ENCODE measurements around the gene CD86.
"Not testable (repeated sequence)": the region's sequence is repeated elsewhere in the genome, so short reads cannot be mapped to it uniquely, and the experiment has no call there.

CD86 gene

DNA sequence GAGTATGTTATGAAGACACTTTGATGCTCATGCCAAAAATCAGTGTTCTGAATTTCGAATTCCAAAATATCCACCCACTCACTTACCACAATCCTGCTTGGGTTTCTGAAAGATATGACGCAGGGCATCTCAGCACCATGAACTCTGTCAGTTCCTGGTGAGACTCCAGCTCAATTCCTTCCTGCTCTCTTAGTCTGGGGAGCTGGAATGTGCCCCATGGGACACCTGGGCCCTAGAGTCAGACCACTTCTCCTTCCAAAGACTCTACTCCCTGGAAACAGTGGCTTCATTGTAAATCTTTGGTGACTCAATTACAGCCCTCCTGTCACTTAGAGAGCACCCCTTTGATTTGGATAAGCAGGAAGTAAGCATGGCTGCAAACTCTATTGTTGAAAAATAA, 50.5 kb downstream of the CD86 start:
- DNase-seq (ENCODE audit: insufficient read length, low spot score) (no peak), FAIRE-seq (no peak)
- TF ChIP-seq POLR2A (IDR thresholded peaks at IDR 0.05; ENCODE audit: low read depth, low read length): no peak

DNA sequence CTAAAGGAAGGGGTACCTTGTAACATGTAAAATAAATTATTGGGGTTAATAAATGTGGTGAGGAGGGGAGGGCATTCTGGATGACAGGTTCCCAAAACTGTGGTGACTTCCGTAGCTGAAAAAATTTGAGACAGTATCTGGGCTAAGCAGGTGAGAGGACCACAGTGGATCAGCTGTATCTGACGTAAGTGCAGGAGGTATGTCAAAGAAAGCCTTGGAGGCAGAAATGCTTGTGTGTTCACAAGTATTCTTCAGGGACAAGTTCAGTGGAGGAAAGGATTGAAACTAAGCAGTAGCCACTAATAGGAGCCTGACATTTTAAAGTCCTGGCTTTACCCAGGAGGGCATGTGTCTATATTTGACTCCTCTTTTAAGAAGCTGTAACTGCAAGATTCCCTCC, 52.0 kb downstream of the CD86 start:
- DNase-seq (ENCODE audit: insufficient read length, low spot score) (no peak), FAIRE-seq (no peak)
- TF ChIP-seq POLR2A (IDR thresholded peaks at IDR 0.05; ENCODE audit: low read depth, low read length): no peak

DNA sequence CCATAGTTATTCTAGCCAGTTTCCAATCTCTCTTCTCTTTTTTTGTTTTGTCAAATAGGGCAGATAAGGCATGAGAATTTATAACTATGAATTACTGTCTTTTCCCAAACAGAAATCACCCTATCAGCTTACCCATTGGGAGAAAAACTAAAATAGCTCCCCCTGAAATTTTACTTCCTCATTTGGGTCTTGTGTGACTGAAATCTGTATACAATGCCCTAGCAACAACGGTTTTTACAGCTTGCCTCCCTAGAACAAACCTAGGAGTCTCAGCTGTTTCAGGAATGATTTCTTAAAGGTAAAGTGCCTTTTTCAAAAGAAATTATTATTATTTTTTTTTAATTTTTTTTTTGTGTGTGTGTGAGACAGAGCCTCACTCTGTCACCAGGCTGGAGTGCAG, 56.8 kb downstream of the CD86 start:
- TF ChIP-seq POLR2A (IDR thresholded peaks at IDR 0.05; ENCODE audit: low read depth, low read length): no peak
- no peak for FAIRE-seq

GRCh38 chr3:122112754-122113153, 57.6 kb downstream of the CD86 start:
- FAIRE-seq: no peak
- DNase-seq (ENCODE audit: insufficient read length, low spot score): no peak
- TF ChIP-seq POLR2A (IDR thresholded peaks at IDR 0.05; ENCODE audit: low read depth, low read length): no peak

More for the DNA sequence above, 56.8 kb downstream of the CD86 start:
- DNase-seq (ENCODE audit: insufficient read length, low spot score): no peak

GRCh38 chr3:122123850-122124249, 68.7 kb downstream of the CD86 start:
- DNase-seq (ENCODE audit: insufficient read length, low spot score): no peak
- no peak for FAIRE-seq
- TF ChIP-seq POLR2A (IDR thresholded peaks at IDR 0.05; ENCODE audit: low read depth, low read length): no peak

GRCh38 chr3:122132949-122133540, 77.9 kb downstream of the CD86 start:
- no peak for TF ChIP-seq POLR2A (IDR thresholded peaks at IDR 0.05; ENCODE audit: low read depth, low read length)
- no peak for DNase-seq (ENCODE audit: insufficient read length, low spot score)
- no peak for FAIRE-seq

- DNase-seq (ENCODE audit: insufficient read length, low spot score): no peak
- TF ChIP-seq POLR2A (IDR thresholded peaks at IDR 0.05; ENCODE audit: low read depth, low read length): no peak
- FAIRE-seq: no peak
These were observed 91.3 kb downstream of the CD86 start for GRCh38 chr3:122146466-122146865.

GRCh38 chr3:122148941-122149627, 93.9 kb downstream of the CD86 start:
- DNase-seq (ENCODE audit: insufficient read length, low spot score) (no peak), FAIRE-seq (no peak)
- TF ChIP-seq POLR2A (IDR thresholded peaks at IDR 0.05; ENCODE audit: low read depth, low read length): no peak

DNA sequence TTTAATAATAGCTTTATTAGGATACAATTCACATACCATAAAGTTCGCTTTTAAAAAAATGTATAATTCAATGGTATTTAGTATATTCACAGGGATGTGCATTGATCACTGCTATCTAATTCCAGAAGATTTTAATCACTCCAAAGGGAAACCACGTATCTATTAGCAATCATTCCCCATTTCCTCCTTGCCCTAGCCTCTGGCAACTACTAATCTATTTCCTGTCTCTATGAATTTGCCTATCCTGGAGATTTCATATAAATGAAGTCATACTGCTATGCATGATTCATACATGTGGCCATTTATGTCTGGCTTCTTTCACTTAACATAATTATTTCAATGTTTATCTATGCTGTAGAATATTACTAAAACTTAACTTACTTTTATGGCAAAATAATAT, 96.3 kb downstream of the CD86 start:
- no peak for FAIRE-seq
- no peak for TF ChIP-seq POLR2A (IDR thresholded peaks at IDR 0.05; ENCODE audit: low read depth, low read length)
- DNase-seq (ENCODE audit: insufficient read length, low spot score): no peak

DNA sequence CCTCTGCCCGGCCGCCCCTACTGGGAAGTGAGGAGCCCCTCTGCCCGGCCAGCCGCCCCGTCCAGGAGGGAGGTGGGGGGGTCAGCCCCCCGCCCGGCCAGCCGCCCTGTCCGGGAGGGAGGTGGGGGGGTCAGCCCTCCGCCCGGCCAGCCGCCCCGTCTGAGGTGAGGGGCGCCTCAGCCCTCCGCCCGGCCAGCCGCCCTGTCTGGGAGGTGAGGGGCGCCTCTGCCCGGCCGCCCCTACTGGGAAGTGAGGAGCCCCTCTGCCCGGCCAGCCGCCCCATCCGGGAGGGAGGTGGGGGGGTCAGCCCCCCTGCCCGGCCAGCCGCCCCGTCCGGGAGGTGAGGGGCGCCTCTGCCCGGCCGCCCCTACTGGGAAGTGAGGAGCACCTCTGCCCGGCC, 109.8 kb downstream of the CD86 start:
- not testable (repeated sequence) for DNase-seq (ENCODE audit: insufficient read length, low spot score); FAIRE-seq

DNA sequence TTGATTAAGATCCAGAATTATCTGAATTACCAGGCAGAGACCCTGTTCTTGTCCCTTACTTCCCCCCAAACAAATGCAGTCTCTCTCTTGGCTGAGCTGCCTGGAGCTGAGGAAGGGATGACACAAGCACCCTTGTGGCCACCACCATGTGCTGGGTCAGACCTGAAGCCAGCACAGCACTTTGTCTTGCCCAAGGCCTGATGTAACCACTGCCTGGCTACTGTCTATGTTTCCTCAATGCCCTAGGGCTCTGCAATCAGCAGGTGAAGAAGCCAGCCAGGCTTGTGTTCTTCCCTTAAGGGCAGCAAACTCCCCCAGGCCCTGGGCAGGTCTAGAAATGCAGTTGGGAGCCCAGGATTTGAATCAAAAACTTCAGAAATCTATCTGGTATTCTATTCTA, 112.5 kb downstream of the CD86 start:
- DNase-seq (ENCODE audit: insufficient read length, low spot score) (no peak), FAIRE-seq (no peak)
- TF ChIP-seq POLR2A (IDR thresholded peaks at IDR 0.05; ENCODE audit: low read depth, low read length): no peak

- no peak for DNase-seq (ENCODE audit: insufficient read length, low spot score)
- TF ChIP-seq POLR2A (IDR thresholded peaks at IDR 0.05; ENCODE audit: low read depth, low read length): no peak
- FAIRE-seq: no peak
These were observed 112.9 kb downstream of the CD86 start for GRCh38 chr3:122168044-122168443.

DNA sequence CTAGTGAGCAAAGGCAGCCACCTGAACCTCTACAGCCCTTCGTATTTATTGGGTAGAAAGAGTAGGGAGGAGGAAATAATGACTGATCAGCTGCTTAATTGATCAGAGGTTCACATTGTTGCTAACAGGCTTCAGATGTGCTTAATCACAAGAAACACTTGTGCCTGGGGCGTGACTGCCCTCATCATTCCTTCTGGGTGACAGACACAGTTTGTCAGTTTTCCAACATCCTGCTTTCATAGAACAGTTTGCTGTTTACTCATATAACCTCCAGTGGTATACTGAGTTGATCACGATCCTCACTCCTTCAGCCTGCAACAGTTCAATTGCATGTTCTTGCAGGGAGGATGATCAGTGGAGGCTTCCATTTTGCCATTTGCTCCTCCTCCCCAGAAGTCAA, 114.7 kb downstream of the CD86 start:
- FAIRE-seq (no peak), DNase-seq (ENCODE audit: insufficient read length, low spot score) (no peak)
- TF ChIP-seq POLR2A (IDR thresholded peaks at IDR 0.05; ENCODE audit: low read depth, low read length): no peak

All from H54 (cell line).